ENCODE data around the gene KLF12.

The KLF12 gene

GRCh38 chr13:74103196-74103595, 31.0 kb downstream of the KLF12 start:
- no peak overlapping the region for H3K4me3 ChIP-seq (ENCODE audit: low read depth, low read length)
- no peak for TF ChIP-seq CTCF (IDR thresholded peaks at IDR 0.05; ENCODE audit: low read depth, low read length)

GRCh38 chr13:74102691-74103090, 31.5 kb downstream of the KLF12 start:
- no peak for TF ChIP-seq CTCF (IDR thresholded peaks at IDR 0.05; ENCODE audit: low read depth, low read length)
- no peak overlapping the region for H3K4me3 ChIP-seq (ENCODE audit: low read depth, low read length)

- H3K4me3 ChIP-seq (ENCODE audit: low read depth, low read length): no peak overlapping the region
- no peak for TF ChIP-seq CTCF (IDR thresholded peaks at IDR 0.05; ENCODE audit: low read depth, low read length)
Observed at GRCh38 chr13:74101436-74101835, 32.8 kb downstream of the KLF12 start.

- no peak overlapping the region for H3K4me3 ChIP-seq (ENCODE audit: low read depth, low read length)
- no peak for TF ChIP-seq CTCF (IDR thresholded peaks at IDR 0.05; ENCODE audit: low read depth, low read length)
Observed at GRCh38 chr13:74098077-74098476, 36.1 kb downstream of the KLF12 start.

GRCh38 chr13:74097116-74097515, 37.1 kb downstream of the KLF12 start:
- H3K4me3 ChIP-seq (ENCODE audit: low read depth, low read length): no peak overlapping the region
- no peak for TF ChIP-seq CTCF (IDR thresholded peaks at IDR 0.05; ENCODE audit: low read depth, low read length)

- TF ChIP-seq CTCF (IDR thresholded peaks at IDR 0.05; ENCODE audit: low read depth, low read length): no peak
- H3K4me3 ChIP-seq (ENCODE audit: low read depth, low read length): no peak overlapping the region
Observed at GRCh38 chr13:74093691-74094090, 40.5 kb downstream of the KLF12 start.

GRCh38 chr13:74092711-74093110, 41.5 kb downstream of the KLF12 start:
- H3K4me3 ChIP-seq (ENCODE audit: low read depth, low read length): no peak overlapping the region
- no peak for TF ChIP-seq CTCF (IDR thresholded peaks at IDR 0.05; ENCODE audit: low read depth, low read length)
